GM12878 (cell line): ENCODE measurements around the gene TMED6.
A peak's percentile ranks its signal among the peaks of the same experiment; 100 is the strongest.

Experiments used
- ATF7 ChIP-seq: fragments of 450-650 bp; IDR thresholded peaks from 2 replicates; pipeline ENCODE4 v1.6.1; 2016; ENCODE audit warnings: low read depth, mild to moderate bottlenecking
- BCLAF1 ChIP-seq: fragments of 450-650 bp; IDR thresholded peaks from 2 replicates; pipeline ENCODE4 v1.6.1; 2017; ENCODE audit warnings: antibody characterized with exemption, mild to moderate bottlenecking, moderate library complexity
- CBX3 ChIP-seq: fragments of 200-600 bp; sonication (generic); IDR thresholded peaks from 2 replicates; pipeline ENCODE4 v1.6.1; 2016; ENCODE audit warnings: low read depth, borderline replicate concordance
- CHD2 ChIP-seq: IDR thresholded peaks from 2 replicates; pipeline ENCODE4 v1.6.1; 2011; ENCODE audit warnings: low read depth, low read length, improper control_type of control experiment, borderline replicate concordance
- EP300 ChIP-seq, 2 experiments: fragments of 150-350 bp in 1 of 2; IDR thresholded peaks; 2 replicates each; pipeline ENCODE4 v1.6.1; 2011 to 2012; ENCODE audit warnings: low read depth in 2 of 2, low read length in 2 of 2, borderline replicate concordance in 1 of 2, improper control_type of control experiment in 1 of 2, inconsistent platforms in 1 of 2; ENCODE audit not compliant: control insufficient read depth in 1 of 2
- NRF1 ChIP-seq: conservative IDR thresholded peaks from 2 replicates; pipeline ENCODE4 v1.6.1; 2011; ENCODE audit warnings: mild to moderate bottlenecking, low read depth, low read length, improper control_type of control experiment
- POLR2A ChIP-seq: IDR thresholded peaks from 2 replicates; pipeline ENCODE4 v1.6.1; 2011; ENCODE audit warnings: low read depth, mild to moderate bottlenecking, low read length
- SP1 ChIP-seq: IDR thresholded peaks from one replicate; pipeline ENCODE4 v1.6.1; 2011; ENCODE audit warnings: low read depth, low read length
- TCF7 ChIP-seq: IDR thresholded peaks from 2 replicates; pipeline ENCODE4 v1.6.1; 2014; ENCODE audit warnings: antibody characterized with exemption, borderline replicate concordance
- TF ChIP-seq, protein P1 (sequence below), 3 experiments: IDR thresholded peaks in 2 of 3; conservative IDR thresholded peaks in 1 of 3; 2 replicates each; pipeline ENCODE4 v1.5.1; 2011; ENCODE audit warnings: low read depth in 3 of 3, low read length in 3 of 3, mild to moderate bottlenecking in 3 of 3, control low read depth in 2 of 3, moderate library complexity in 2 of 3, inconsistent platforms in 1 of 3, mixed read lengths in 1 of 3; ENCODE audit not compliant: control insufficient read depth in 2 of 3, insufficient read depth in 1 of 3; ENCODE audit errors: extremely low read depth in 1 of 3

GRCh38 chr16:69326172-69326873, 25.3 kb downstream of the TMED6 start:
- TF ChIP-seq POLR2A (0 out of 2 replicates have a peak, but pooled peaks have one; percentile 15), ATF7 (no peak), SP1 (no peak), TCF7 (no peak), CHD2 (no peak), EP300 (IDR thresholded peaks at IDR 0.05; ENCODE audit: borderline replicate concordance in 1 of 2, control insufficient read depth in 1 of 2, low read depth in 2 of 2, low read length in 2 of 2) (no peak), BCLAF1 (no peak), NRF1 (no peak), CBX3 (no peak)
- TF ChIP-seq, protein P1, sequence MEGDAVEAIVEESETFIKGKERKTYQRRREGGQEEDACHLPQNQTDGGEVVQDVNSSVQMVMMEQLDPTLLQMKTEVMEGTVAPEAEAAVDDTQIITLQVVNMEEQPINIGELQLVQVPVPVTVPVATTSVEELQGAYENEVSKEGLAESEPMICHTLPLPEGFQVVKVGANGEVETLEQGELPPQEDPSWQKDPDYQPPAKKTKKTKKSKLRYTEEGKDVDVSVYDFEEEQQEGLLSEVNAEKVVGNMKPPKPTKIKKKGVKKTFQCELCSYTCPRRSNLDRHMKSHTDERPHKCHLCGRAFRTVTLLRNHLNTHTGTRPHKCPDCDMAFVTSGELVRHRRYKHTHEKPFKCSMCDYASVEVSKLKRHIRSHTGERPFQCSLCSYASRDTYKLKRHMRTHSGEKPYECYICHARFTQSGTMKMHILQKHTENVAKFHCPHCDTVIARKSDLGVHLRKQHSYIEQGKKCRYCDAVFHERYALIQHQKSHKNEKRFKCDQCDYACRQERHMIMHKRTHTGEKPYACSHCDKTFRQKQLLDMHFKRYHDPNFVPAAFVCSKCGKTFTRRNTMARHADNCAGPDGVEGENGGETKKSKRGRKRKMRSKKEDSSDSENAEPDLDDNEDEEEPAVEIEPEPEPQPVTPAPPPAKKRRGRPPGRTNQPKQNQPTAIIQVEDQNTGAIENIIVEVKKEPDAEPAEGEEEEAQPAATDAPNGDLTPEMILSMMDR (IDR thresholded peaks at IDR 0.05 in 2 of 3, conservative IDR thresholded peaks at IDR 0.05 in 1 of 3; ENCODE audit: control insufficient read depth in 2 of 3, extremely low read depth in 1 of 3, insufficient read depth in 1 of 3, low read depth in 3 of 3, low read length in 3 of 3): no peak
